ENCODE results near the gene PLB1. TPM values are rescaled to one million over a fixed set of nuclear protein-coding genes. Genes with fewer than 3 reads are reported as not detected.

Gene PLB1
- polyA plus RNA-seq, 2 of the 4 experiments (the other 2 are of a cell fraction): 0.26 to 1.4 TPM

DNA sequence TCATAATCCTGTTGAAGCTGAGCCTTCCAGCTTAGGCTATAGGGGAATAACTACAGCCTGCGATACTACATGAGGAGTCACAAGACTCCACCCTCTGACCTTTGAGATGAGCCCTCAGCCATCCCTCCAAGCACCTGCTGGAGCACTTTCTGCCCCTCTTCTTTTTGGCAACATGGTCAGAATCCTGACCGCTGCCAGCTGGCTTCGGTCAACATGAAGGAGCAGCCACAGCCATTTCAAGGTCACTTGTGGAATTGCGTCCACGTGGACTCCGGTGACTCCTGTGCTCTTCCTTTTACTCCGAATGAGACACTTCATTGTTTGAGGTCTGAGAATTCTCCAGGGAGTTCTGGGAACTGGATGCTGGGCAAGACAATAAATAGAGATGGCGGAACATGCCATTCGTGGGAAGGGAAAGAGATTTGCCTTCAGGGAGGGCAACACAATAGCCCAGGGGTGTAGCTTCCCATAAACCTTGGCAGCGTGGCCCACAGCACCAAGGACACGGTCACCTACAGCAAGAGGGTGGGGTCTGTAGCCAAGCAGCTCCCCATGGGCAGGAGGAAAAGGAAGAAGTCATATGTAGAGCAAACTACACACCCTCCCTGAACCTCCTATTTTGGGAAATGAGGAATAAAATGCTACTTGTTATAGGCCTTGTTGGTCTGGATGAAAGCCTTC, 182.5 kb downstream of the PLB1 start:
- Histone ChIP-seq H3K4me2 (no peak overlapping the region), H3K4me3 (no peak overlapping the region), H3K4me1 (peaks cover 5% of the 10 kb centered on the region), H3K9me3 (no peaks in the 10 kb centered on the region), H3K27ac (no peak overlapping the region)
- ChIA-PET CTCF (interaction anchor here (1.2 kb wide), 1 partner anchor 84 kb away, joined by 6 read pairs; no protein-coding TSS in a partner anchor), POLR2A (no interaction called here)
- FAIRE-seq (no peak), ATAC-seq (no peak), DNase-seq (ENCODE audit: low read depth in 1 of 2, low spot score in 1 of 2) (no peak)
- WGBS (ENCODE audit: missing lambda C conversion rate): 83% methylated on average over 11 of the region's 11 CpGs
- TF ChIP-seq KDM1A (IDR thresholded peaks at IDR 0.05; ENCODE audit: low read depth) (no peak), JUN (IDR thresholded peaks at IDR 0.05) (no peak), NPAS2 (CRISPR knock-in tag; IDR thresholded peaks at IDR 0.05; ENCODE audit: borderline replicate concordance) (no peak)

GRCh38 chr2:28678944-28679343, 183.1 kb downstream of the PLB1 start:
- Histone ChIP-seq H3K4me3 (no peak overlapping the region), H3K27ac (no peak overlapping the region), H3K4me1 (peaks cover 10% of the 10 kb centered on the region), H3K4me2 (no peak overlapping the region), H3K9me3 (no peaks in the 10 kb centered on the region)
- WGBS (ENCODE audit: missing lambda C conversion rate): 81% methylated on average over 1 of the region's 1 CpG
- TF ChIP-seq MAFK (IDR thresholded peaks at IDR 0.05; ENCODE audit: partially characterized antibody) (no peak), BCL3 (IDR thresholded peaks at IDR 0.05) (no peak), JUNB (IDR thresholded peaks at IDR 0.05) (no peak), KDM5A (IDR thresholded peaks at IDR 0.05) (no peak), SREBF2 (IDR thresholded peaks at IDR 0.05) (no peak), ZSCAN20 (CRISPR knock-in tag; IDR thresholded peaks at IDR 0.05) (no peak), EHF (CRISPR knock-in tag; IDR thresholded peaks at IDR 0.05) (no peak), SMC3 (IDR thresholded peaks at IDR 0.05) (no peak), FOXS1 (CRISPR knock-in tag; IDR thresholded peaks at IDR 0.05) (no peak), HOXB13 (CRISPR knock-in tag; IDR thresholded peaks at IDR 0.05; ENCODE audit: low read depth) (no peak), RNF2 (IDR thresholded peaks at IDR 0.05; ENCODE audit: borderline replicate concordance, low read depth) (no peak), ZNF302 (CRISPR knock-in tag; IDR thresholded peaks at IDR 0.05) (no peak), TP53 (CRISPR knock-in tag; IDR thresholded peaks at IDR 0.05) (no peak), NFE2L2 (conservative IDR thresholded peaks at IDR 0.05; ENCODE audit: low read length) (no peak), EP300 (IDR thresholded peaks at IDR 0.05) (no peak), RARB (CRISPR knock-in tag; IDR thresholded peaks at IDR 0.05) (no peak), EHMT2 (IDR thresholded peaks at IDR 0.05; ENCODE audit: low read depth) (no peak)
- no peak for FAIRE-seq
- ChIA-PET CTCF (interaction anchor here (0.9 to 2.0 kb wide), 2 partner anchors 17 to 85 kb away, joined by 3 to 5 read pairs; no protein-coding TSS in a partner anchor), POLR2A (no interaction called here)
- ATAC-seq: no peak
- no peak for DNase-seq (ENCODE audit: low read depth in 1 of 2, low spot score in 1 of 2)

DNA sequence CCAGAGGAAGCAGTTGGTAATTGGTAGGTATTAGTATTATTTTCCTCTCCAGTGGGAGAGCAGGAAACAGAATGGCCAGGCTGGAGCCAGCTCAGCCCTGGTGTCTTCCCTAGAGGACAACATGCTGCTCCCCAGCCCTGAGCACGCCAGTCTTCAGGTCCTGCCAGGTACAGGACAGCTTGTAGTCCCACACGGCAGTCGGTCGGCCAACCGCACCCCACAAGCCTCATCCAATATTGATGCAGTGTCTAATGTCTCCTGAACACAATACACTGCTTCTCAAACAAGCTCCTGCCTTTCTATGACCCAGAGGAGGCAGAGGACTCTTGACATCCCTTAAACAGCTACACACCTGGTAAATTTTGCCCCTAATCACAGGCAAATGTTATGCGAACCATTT, 184.8 kb downstream of the PLB1 start:
- TF ChIP-seq RCOR1 (IDR thresholded peaks at IDR 0.05; ENCODE audit: low read depth, low read length) (no peak), EHMT2 (IDR thresholded peaks at IDR 0.05; ENCODE audit: low read depth) (no peak)
- peaks cover 10% of the 10 kb centered on the region for H3K4me1 ChIP-seq
- FAIRE-seq (no peak), ATAC-seq (no peak), DNase-seq (ENCODE audit: low read depth in 1 of 2, low spot score in 1 of 2) (no peak)
- H3K27ac ChIP-seq: no peak overlapping the region
- 82% methylated on average over 6 of the region's 6 CpGs for WGBS (ENCODE audit: missing lambda C conversion rate)
- H3K4me3 ChIP-seq: no peak overlapping the region
- POLR2A ChIA-PET: interaction anchor here (1.0 kb wide), 1 partner anchor 71 kb away, joined by 3 read pairs; the partner anchor contains the start of gene PPP1CB
- no peak overlapping the region for H3K4me2 ChIP-seq
- CTCF ChIA-PET: interaction anchor here (1.0 to 2.0 kb wide), 2 partner anchors 50 to 86 kb away, joined by 3 to 5 read pairs; no protein-coding TSS in a partner anchor
- H3K9me3 ChIP-seq: no peaks in the 10 kb centered on the region

DNA sequence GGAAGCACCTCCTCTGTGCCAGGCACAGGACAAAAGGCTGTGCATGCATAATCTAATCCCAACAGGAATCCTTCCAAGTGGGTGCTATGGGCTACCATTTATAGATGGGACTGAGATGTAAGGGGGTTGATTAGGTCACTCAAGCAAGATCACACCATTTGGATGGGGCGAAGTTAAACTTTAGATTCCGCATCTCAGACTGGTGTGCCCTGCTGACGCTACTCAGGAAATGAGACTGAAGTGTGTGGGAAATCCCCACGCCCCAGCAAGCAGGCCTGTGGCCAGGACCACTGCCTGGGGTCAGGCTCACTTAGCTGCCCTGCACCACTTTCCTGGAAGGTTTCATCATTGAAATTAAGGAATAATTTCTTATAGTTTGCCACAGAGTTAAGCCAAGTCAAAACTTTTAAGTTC, 185.3 kb downstream of the PLB1 start:
- Histone ChIP-seq H3K4me1 (peaks cover 10% of the 10 kb centered on the region), H3K27ac (no peak overlapping the region), H3K4me3 (no peak overlapping the region), H3K4me2 (no peak overlapping the region), H3K9me3 (no peaks in the 10 kb centered on the region)
- ChIA-PET CTCF (no interaction called here), POLR2A (interaction anchor here (1.0 kb wide), 1 partner anchor 71 kb away, joined by 3 read pairs; the partner anchor contains the start of gene PPP1CB)
- TF ChIP-seq HEYL (CRISPR knock-in tag; IDR thresholded peaks at IDR 0.05): no peak
- DNase-seq (ENCODE audit: low read depth in 1 of 2, low spot score in 1 of 2) (no peak), FAIRE-seq (no peak), ATAC-seq (no peak)
- 62% methylated on average over 4 of the region's 4 CpGs for WGBS (ENCODE audit: missing lambda C conversion rate)

Measured in A549 (cell line).